ENCODE measurements around the gene ATXN2.
"Not testable (repeated sequence)": the region's sequence is repeated elsewhere in the genome, so short reads cannot be mapped to it uniquely, and the experiment has no call there.

The ATXN2 gene

DNA sequence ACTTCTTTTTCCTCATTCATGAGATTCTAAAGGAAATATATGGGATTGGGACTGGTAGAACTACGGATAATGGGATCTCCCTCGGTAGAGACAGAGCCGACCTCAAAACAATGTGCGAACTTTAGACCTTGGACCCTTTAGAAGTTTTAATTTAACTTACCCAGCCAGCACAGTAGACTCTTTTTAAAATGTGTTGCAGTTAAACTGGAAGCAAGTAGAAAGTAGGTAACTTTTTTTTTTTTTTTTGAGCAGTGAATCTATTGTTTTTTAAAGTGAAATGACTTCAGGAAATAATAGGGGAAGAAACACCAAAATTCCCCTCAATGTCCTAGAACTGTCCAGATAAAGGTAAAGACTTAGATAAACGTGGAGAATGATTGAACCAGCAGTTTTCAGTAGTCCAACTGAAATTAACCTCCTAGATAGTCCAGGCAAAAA is 1.1 kb upstream of the ATXN2 start:
- no peak for DNase-seq

DNA sequence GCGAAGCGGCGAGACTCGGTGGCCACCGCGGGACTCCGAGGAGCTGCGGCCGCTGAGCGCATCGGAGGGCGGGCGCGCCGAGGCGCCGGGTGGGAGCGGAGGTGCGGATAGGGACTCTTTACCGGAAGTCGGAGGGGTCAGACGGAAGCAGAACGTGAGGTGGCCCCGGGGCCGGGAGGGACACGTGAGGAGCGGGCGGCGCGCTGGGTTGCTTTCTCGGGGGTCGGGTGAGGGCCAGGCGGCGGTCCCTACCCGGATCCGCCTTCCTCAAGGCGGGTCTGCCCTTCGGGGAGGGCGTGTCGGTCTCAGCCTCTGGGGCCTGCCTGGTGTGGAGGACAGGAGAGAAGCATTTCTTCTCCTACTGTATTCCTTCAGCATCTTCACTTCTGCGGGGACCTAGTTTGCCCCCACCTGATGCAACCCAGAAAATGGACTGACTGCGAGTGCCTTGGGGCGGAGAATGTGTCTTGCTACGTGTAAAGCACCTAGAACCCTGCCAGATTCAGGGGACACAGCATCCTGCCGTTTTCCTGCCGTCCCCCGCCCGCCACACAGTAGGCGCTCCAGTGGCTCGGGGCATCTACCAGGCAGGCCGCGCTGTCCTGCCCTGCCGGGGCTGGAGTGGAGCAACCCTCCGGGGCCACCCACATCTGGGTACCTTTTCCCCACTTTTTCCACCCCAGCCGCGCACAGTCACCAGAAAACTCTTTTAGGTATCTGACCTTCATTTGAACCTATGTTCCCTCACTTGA is 514 bp upstream of the ATXN2 start:
- DNase-seq: peak; percentile 84 to 89

DNA sequence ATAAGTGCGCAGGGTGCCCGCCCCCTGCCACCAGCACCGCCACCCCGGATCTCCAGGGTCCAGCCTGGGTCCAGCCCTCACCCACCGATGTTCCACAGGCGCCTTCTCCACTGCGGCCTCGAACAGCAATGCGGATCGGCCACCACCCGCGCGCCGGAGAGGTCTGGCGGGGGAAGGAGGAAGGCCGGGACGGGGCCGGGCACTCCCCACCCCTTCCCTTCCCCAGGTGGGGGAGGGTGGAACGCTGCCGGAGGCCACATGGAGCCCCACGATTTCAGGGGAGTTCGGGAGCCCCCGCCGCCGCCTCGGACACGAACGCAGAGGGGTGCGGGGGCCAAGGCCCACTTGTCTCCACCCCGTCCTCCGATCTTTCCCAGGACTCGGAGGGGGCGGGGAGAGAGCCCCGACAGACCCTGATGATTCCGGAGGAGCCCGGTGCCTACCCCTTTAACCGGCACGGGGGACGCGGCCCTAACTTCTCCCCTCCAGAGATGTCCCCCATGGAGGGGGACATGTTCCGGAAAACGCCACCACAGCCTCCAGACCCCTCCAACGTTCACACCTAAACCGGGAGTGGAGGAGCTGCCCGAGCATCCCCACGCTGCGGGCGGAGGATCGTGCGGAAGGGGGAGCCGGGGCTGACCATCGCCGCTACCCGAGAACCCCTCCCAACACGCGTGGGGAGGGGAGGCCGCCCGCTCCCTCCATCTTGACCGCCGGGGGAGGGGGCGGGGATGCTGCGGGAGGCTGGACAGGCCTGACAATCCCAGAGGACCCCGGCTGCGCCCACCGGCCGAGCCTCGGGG is 1.1 kb downstream of the ATXN2 start:
- peak; percentile 16 to 25 for DNase-seq

DNA sequence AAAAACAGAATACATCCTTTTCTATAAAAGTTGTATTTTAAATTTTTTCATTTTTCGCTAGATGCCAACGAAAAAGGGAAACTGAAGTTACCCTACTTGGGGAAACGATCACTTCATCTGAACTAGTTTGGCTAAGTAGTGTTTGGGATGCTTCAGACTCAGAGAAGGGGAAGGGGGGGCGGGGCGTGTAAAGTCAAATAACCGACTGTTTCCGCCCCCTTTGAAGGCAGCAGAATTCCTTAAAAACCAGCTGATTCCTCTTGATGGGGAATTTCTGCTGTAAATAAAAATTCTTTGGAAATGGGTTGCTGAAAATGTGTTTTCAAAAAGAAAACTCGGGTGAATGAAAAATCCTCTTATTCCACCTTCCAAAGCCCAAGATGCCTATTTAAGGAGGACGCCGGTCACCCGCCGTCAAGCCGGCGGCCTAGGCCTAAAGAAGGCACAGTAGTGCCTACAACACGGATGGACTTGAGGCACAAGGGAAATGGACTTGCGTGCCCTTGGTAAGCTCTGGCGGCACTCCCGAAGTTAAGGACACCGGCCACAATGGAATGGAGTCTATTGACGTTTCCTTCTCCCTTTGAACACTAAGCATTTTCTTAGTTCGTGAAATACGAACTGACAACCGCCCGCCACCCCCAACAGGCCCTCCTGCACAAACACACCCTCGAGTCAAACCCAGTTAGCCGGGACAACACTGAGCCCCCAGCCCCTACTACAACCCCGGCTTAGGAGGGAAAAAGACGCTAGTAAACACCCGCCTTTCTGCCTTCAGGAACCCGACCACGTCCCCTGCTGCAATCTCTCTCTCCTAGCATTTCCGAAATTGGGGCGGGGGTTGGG is 1.9 kb downstream of the ATXN2 start:
- peak; percentile 8 to 23 for DNase-seq

DNA sequence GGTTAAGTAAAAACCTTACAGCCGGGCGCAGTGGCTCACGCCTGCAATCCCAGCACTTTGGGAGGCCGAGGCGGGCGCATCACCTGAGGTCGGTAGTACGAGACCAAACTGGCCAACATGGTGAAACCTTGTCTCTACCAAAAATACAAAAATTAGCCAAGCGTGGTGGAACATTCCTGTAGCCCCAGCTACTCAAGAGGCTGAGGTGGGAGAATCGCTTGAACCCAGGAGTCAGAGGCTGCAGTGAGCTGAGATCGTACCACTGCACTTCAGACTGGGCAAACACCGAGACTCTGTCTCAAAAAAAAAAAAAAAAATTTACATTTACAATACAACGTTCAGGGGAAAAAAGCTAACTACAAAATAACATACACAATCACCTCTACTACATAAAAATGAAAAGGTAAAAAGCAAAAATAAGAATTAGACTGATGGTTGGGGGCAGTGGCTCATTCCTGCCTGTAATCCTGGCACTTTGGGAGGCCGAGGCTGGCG is 3.7 kb downstream of the ATXN2 start:
- DNase-seq: not testable (repeated sequence)

DNA sequence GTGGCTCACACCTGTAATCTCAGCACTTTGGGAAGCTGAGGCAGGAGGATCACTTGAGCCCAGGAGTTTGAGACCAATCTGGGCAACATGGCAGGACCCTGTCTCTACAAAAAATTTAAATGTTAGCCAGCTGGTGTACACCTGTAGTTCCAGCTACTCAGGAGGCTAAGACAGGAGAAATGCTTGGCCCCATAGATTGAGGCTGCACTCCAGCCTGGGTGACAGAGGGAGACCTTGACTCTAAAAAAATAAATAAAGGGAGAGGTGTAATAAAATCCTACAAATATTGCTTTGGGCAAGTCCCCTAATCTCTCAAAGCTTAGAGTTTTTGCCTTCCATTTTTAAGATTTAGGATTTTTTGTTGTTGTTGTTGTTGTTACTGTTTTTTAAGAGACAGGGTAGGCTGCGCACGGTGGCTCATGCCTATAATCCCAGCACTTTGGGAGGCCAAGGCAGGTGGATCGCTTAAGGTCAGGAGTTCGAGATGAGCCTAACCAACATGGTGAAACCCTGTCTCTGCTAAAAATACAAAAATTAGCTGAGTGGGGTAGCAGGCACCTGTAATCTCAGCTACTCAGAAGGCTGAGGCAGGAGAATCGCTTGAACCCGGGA is 7.6 kb downstream of the ATXN2 start:
- not testable (repeated sequence) for DNase-seq

DNA sequence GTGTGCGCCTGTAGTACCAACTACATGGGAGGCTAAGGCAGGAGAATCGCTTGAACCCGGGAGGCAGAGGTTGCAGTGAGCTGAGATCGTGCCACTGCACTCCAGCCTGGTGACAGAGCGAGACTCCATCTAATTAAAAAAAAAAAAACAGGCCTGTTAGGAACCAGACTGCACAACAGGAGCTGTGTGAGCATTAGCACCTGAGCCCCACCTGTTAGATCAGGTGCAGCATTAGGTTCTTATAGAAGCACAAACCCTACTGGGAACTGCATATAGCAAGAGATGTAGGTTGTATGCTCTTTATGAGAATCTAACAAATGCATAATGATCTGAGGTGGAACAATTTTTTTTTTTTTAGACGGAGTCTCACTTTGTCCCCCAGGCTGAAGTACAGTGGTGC is 8.6 kb downstream of the ATXN2 start:
- DNase-seq: no peak

DNA sequence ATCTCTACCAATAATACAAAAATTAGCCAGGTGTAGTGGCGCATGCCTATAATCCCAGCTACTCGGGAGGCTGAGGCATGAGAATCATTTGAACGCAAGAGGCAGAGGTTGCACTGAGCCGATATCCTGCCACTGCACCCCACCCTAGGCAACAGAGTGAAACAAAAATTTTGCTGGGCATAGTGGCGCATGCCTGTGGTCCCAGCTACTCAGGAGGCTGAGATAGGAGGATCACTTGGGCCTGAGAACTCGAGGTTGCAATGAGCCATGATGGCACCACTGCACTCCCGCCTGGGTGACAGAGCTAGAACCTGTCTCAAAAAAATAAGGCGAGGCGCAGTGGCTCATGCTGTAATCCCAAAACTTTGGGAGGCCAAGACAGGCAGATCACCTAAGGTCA is 9.5 kb downstream of the ATXN2 start:
- DNase-seq: no peak

DNA sequence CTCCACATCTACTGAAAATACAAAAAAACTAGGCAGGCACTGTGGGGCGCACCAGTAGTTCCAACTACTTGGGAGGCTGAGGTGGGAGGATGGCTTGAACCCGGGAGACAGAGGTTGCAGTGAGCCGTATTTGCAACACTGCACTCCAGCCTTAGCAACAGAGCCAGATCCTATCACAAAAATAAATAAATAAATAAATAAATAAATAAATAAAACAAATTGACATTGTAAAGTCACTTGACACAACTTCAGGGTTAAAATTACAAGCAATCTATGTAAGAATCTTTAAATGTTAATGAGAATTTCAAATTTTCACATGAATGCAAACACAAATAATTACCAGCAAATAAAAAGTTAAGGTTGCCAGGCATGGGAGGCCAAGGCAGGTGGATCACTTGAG is 11.1 kb downstream of the ATXN2 start:
- no peak for DNase-seq

DNA sequence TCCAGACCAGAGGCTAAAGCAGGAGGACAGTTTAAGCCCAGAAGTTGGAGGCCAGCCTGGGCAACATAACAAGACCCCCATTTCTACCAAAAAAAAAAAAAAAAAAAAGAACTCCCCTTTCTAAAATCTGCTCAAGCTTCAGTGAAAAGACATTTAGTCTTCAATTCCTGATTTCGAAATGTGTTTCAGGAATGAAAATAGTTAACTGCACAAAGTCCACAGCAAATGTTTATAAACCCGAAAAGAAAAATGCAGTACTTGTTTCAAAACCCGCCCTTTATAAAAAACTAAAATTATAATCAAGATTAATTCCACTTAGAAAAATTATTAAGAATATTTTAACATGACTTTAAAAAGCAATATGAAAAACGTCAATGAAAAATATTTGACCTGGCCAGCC is 12.1 kb downstream of the ATXN2 start:
- DNase-seq: no peak

DNA sequence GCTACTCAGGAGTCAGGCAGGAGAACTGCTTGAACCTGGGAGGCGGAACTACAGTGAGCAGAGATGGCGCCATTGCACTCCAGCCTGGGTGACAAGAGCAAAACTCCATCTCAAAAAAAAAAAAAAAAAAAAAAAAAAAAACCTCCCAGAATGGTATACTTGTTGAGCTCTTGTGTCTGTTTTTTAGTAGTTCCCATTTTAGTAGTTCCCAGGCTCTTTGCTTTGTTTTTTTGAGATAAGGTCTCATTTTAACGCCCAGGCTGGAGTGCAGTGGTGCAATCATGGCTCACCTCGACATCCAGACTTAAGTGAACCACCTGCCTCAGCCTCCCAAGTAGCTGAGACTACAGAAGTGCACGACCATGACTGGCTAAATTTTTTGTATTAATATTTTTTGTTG is 13.4 kb downstream of the ATXN2 start:
- no peak for DNase-seq

DNA sequence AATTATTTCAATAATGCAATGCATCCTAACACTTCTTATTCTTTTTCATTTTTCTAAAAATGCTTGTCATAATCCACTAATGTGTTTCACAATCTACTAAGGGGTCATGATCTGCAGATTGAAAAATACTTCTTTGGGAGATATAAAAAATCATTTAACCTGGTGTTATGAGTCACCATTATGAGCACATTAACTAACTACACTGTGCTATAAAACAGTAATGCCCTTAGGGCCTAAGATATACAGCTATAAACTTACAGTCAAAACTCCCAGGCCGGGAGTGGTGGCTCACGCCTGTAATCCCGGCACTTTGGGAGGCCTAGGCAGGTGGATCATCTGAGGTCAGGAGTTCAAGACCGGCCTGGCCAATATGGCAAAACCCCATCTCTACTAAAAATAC is 14.2 kb downstream of the ATXN2 start:
- no peak for DNase-seq

DNA sequence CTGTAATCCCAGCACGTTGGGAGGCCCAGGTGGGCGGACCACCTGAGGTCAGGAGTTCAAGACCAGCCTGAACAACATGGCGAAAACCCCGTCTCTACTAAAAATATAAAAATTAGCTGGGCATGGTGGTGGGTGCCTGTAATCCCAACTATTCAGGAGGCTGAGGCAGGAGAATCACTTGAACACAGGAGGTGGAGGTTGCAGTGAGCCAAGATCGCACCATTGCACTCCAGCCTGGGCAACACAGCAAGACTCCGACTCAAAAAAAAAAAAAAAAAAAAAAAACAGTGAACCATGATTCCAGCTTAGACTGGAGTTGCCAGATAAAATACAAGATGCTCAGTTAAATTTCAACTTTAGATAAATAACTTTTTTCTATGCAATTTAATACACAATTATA is 15.6 kb downstream of the ATXN2 start:
- not testable (repeated sequence) for DNase-seq

DNA sequence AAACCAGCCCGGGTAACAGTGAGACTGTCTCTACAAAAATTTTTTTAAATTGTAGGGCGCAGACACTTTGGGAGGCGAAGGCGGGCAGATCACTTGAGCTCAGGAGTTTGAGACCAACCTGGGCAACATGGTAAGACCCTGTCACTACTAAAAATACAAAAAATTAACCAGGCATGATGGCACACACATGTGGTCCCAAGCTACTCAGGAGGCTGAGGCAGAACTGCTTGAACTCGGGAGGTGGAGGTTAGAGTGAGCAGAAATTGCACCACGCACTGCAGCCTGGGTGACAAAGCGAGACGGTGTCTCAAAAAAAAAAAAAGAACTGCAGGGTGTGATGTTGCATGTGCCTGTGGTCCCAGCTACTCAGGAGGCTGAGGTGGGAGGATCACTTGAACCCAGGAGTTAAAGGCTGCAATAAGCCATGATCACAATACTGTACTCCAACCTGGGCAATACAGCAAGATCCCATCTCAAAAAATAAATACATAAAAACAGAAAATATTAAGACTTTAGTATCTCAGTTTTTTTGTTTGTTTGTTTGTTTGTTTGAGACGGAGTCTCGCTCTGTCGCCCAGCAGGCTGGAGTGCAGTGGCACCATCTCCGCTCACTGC is 16.9 kb downstream of the ATXN2 start:
- no peak for DNase-seq

DNA sequence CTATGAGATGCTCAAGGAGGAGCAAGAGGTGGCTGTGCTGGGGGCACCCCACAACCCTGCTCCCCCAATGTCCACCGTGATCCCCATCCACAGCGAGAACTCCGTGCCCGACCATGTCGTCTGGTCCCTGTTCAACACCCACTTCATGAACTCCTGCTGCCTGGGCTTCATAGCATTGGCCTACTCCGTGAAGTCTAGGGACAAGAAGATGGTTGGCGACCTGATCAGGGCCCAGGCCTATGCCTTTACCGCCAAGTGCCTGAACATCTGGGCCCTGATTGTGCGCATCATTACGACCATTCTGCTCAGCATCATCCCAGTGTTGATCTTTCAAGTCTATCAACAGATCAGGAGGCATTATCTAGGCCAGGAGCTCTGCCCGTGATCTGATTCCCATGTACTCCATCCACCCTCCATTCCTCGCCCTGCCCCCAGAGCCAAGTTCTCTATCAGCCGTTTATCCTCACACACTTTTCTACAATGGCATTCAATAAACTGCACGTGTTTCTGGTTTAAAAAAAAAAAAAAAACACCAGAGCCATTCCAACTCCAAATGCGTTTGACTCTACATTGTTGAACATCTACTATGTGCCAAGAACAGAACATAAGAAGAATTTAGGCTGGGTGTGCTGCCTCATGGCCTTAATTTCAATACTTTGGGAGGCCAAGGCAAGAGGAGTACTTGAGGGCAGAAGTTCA is 17.5 kb downstream of the ATXN2 start:
- no peak for DNase-seq

DNA sequence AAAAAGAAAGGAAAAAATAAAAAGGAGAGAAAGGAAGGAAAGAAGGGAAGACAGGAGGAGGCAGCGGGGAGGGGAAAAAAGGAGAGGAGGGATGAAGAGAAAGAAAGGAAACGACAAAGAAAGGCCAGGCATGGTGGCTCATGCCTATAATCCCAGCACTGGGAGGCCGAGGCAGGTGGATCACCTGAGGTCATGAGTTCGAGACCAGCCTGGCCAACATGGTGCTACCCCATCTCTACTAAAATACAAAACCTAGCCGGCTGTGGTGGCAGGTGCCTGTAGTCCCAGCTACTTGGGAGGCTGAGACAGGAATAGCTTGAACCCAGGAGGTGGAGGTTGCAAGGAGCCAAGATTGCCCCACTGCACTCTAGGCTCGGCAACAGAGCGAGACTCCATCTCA is 18.4 kb downstream of the ATXN2 start:
- no peak for DNase-seq

DNA sequence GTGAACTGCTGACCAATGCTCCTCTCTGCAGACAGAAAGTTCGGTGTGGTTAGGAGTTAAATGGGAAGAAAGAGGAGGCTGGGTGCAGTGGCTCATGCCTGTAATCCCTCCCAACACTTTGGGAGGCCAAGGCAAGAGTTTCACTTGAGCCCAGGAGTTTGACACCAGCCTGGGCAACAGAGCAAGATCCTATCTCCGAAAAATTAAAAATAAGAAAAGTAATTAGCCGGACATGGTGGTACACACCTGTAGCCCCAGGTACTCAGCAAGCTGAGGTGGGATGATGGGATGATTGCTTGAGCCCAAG is 19.0 kb downstream of the ATXN2 start:
- DNase-seq: no peak

DNA sequence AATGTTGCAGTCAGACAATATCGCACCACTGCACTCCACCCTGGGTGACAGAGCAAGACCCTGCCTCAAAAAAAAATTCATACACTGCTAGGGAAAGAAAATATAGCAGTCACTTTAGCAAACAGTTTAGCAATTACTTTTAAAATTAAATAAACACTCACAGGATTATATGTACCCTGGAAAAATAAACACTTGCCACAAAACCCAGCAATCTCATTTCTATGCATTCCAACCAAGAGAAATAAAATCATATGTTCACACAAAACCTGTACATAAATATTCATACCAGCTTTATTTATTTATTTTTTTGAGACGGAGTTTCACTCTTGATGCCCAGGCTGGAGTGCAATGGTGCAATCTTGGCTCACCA is 20.2 kb downstream of the ATXN2 start:
- no peak for DNase-seq

DNA sequence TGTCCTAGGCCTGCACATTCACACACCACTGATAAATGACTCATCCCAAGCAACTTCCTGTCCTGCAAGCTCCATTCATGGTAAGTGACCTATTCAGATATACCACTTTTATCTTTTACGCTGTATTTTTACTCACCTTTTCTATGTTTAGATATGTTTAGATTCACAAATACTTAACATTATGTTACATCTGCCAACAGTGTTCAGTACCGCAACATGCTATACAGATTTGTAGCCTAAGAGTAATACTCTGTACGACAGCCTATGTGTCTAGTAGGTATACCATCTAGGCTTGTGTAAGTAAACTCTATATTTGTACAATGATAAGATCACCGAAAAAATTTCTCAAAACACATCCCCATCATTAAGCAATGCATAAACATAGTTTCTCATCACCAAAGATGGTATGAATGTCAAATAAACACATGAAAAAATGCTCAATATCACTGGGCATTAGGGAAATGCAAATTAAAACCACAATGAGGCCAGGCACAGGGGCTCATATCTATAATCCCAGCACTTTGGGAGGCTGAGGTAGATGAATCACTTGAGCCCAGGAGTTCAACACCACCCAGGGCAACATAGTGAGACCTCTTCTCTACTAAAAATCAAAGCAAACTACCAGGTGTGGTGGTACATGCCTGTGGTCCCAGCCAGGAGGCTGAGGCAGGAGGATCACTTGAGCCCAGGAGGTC is 20.7 kb downstream of the ATXN2 start:
- no peak for DNase-seq

DNA sequence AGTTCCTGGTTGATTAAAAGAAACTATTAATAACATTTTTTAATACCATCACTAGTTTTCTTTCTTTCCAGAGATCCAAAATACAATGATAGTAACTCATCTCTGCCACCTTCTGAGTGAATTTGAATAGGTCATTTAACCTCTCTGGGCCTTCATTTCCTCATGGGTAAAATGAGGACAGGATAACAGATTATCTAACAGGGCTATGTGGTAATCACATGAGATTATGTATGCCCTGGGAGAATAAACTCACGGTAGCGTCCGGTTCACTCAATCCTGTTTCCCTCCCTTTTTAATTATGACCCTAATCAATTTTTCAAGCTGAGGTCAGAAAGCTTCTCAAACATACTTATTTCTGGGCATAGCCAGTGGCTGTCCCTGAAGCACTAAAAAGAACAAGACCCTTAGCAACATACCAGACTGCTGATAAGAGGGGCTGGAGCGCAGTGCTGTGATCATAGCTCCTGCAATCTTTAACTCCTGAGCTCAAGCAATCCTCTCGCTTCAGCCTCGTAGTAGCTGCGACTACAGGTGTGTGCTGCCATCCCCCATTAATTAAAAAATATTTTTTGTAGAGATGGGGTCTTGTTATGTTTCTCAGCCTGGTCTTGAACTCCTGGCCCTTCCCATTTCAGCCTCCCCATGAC is 24.2 kb downstream of the ATXN2 start:
- no peak for DNase-seq

DNA sequence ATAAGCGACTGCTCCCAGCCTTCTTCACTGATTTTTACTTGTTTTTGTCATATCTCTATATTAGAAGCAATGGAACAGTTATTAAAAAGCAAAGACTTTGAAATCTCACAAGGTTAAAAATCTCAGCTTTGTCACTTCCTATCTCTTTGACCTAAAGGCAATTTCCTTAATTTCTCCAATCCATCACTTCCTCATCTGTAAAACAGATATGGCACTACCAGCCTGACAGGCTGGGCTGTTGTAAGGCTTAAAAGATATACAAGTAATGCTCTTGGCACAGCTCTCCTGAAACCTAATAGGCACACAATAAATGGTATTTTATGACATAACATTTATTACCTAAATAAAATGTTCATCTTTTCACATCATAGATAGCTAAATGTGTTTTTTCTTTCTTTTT is 25.6 kb downstream of the ATXN2 start:
- DNase-seq: no peak

Data from CD4-positive, alpha-beta T cell treated with Interferon alpha-2 for 1 hour (primary cell).